OCI-LY7 (cell line): ENCODE measurements around the gene SDK2.

ENCODE experiments used
- EZH2phosphoT487 ChIP-seq: fragments of 200-600 bp; sonication (generic); IDR thresholded peaks from 2 replicates; pipeline ENCODE4 v1.6.1; 2018; ENCODE audit warnings: low read depth, borderline replicate concordance, mild to moderate bottlenecking, mixed run types, antibody characterized with exemption, low read length, moderate library complexity, mixed read lengths
- TF ChIP-seq, protein P1 (sequence below): fragments of 200-600 bp; sonication (generic); conservative IDR thresholded peaks from 2 replicates; pipeline ENCODE4 v1.5.1; 2014; ENCODE audit warnings: mild to moderate bottlenecking, antibody characterized with exemption, low read length, moderate library complexity, mixed read lengths

DNA sequence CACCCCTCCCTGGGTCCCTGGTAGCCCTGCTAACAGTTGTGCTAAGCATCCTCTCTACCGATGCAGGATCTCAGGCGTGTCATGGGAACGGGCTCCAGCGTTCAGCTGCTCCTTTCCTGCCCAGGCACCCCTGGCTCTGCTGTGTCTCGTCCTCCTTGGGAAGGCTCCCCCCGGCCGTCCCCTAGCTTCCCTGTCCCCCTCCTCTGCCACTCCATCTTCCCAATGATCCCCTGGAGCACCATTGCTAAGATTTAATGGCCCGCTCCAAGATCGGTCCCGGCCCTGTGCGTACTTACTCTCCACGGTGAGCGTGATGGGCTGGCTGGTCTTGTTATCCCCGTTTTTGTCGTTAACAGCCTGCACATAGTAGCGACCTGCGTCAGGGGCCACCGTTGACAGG is 196.9 kb downstream of the SDK2 start:
- TF ChIP-seq, protein P1, sequence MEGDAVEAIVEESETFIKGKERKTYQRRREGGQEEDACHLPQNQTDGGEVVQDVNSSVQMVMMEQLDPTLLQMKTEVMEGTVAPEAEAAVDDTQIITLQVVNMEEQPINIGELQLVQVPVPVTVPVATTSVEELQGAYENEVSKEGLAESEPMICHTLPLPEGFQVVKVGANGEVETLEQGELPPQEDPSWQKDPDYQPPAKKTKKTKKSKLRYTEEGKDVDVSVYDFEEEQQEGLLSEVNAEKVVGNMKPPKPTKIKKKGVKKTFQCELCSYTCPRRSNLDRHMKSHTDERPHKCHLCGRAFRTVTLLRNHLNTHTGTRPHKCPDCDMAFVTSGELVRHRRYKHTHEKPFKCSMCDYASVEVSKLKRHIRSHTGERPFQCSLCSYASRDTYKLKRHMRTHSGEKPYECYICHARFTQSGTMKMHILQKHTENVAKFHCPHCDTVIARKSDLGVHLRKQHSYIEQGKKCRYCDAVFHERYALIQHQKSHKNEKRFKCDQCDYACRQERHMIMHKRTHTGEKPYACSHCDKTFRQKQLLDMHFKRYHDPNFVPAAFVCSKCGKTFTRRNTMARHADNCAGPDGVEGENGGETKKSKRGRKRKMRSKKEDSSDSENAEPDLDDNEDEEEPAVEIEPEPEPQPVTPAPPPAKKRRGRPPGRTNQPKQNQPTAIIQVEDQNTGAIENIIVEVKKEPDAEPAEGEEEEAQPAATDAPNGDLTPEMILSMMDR = no peak
- no peak for TF ChIP-seq EZH2phosphoT487
